NB4 (cell line): Measurements from ENCODE around the gene ZNF423.

Experiments
- POLR2A ChIP-seq: IDR thresholded peaks from 2 replicates; pipeline ENCODE4 v1.6.1; 2011; ENCODE audit warnings: mild to moderate bottlenecking; ENCODE audit not compliant: insufficient read length; ENCODE audit errors: extremely low read depth
- TF ChIP-seq, protein P1 (sequence below): IDR thresholded peaks from one replicate; pipeline ENCODE4 v1.5.1; 2012; ENCODE audit warnings: low read depth, low read length

- TF ChIP-seq, protein P1, sequence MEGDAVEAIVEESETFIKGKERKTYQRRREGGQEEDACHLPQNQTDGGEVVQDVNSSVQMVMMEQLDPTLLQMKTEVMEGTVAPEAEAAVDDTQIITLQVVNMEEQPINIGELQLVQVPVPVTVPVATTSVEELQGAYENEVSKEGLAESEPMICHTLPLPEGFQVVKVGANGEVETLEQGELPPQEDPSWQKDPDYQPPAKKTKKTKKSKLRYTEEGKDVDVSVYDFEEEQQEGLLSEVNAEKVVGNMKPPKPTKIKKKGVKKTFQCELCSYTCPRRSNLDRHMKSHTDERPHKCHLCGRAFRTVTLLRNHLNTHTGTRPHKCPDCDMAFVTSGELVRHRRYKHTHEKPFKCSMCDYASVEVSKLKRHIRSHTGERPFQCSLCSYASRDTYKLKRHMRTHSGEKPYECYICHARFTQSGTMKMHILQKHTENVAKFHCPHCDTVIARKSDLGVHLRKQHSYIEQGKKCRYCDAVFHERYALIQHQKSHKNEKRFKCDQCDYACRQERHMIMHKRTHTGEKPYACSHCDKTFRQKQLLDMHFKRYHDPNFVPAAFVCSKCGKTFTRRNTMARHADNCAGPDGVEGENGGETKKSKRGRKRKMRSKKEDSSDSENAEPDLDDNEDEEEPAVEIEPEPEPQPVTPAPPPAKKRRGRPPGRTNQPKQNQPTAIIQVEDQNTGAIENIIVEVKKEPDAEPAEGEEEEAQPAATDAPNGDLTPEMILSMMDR = no peak
- TF ChIP-seq POLR2A = no peak
Observed at GRCh38 chr16:49899991-49900695, 44.2 kb upstream of the ZNF423 start.
